Left renal pelvis (tissue), 4 donors: ENCODE data around the gene SEC11C. TPM values are rescaled to one million over a fixed set of nuclear protein-coding genes. Genes with fewer than 3 reads are reported as not detected.

Source experiments
- DNase-seq, 4 donors: peaks; one replicate each; pipeline ENCODE4 v3.0.0-alpha.2; 2013; ENCODE audit warnings: low read depth in 4 of 4, low spot score in 3 of 4
- polyA plus RNA-seq, 4 donors: library from polyadenylated mRNA; unstranded; fragments of 120-200 nt; gene quantifications; one replicate each; pipeline ENCODE4 v1.2.1, GENCODE V29; 2013; ENCODE audit not compliant: insufficient read length in 4 of 4

SEC11C gene
- polyA plus RNA-seq, 4 donors: 37.5 to 83.1 (median 73.1) TPM

- DNase-seq: no peak
These were observed 67.8 kb downstream of the SEC11C start for GRCh38 chr18:59207506-59207905.

Other genes starting within 250 kb of the SEC11C start
- 1 to 10 TPM in 3 of 4 donors, not detected in 1; 1.7 to 3.9 (median 2.8) TPM for gene GRP, start 80.3 kb downstream of the SEC11C start, polyA plus RNA-seq
- gene RAX, start 133.6 kb downstream of the SEC11C start, polyA plus RNA-seq: not detected
- under 1 TPM in 3 of 4 donors, not detected in 1; 0.08 to 0.27 (median 0.14) TPM for gene CPLX4, start 178.8 kb downstream of the SEC11C start, polyA plus RNA-seq
- gene LMAN1, start 219.4 kb downstream of the SEC11C start, polyA plus RNA-seq: 100 to 1,000 TPM; 112 to 143 (median 119) TPM